ENCODE results near the gene GUK1.

GUK1 gene

DNA sequence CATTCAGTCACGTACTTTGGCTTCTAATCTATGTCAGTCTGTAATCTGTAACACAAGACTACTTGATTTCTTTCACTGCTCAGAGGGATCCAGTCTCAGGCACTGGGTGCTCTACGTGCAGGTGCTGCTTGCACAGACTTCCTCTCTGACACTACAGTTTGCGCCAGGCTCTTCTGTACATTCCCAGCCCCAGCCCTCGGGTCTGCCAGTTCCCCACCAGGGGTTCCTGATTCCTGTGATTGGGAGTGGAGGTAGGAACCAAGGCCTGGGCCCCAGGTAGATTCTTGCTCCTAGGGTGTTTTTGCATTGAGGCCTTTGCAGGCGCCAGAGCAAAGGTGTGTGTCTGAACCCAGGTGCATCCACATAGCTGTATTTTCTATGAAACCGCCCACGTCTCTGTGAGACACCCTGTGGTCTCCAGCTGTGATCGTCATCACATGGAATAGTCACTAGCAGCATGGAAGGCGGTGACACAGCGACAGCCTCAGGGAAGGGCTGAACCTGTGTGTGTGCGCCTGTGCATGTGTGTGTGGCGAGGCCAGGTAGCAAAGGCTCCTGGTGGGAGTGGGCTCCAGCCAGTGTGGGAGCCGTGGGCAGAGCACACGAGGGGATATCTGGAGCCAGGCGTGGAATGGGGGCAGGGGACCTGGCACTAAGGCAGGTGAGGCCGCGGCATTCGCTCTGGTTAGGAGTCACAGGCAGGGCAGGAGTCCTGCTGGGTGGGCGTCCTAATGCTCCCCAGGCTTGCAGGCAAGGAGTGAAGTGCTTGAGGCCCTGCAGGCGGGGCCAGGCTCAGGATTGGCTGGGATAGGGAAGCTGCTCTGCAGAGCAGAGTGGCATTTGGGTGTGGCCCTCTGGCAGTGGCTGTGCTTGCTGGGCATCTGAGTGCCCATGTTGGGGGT lies 14.8 kb downstream of the GUK1 start:
- TF ChIP-seq, protein P1, sequence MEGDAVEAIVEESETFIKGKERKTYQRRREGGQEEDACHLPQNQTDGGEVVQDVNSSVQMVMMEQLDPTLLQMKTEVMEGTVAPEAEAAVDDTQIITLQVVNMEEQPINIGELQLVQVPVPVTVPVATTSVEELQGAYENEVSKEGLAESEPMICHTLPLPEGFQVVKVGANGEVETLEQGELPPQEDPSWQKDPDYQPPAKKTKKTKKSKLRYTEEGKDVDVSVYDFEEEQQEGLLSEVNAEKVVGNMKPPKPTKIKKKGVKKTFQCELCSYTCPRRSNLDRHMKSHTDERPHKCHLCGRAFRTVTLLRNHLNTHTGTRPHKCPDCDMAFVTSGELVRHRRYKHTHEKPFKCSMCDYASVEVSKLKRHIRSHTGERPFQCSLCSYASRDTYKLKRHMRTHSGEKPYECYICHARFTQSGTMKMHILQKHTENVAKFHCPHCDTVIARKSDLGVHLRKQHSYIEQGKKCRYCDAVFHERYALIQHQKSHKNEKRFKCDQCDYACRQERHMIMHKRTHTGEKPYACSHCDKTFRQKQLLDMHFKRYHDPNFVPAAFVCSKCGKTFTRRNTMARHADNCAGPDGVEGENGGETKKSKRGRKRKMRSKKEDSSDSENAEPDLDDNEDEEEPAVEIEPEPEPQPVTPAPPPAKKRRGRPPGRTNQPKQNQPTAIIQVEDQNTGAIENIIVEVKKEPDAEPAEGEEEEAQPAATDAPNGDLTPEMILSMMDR (IDR thresholded peaks at IDR 0.05; ENCODE audit: control extremely low read depth, extremely low read depth, low read depth, missing control alignments) = no peak
- CTCF ChIA-PET = interaction anchor here (0.8 to 2.2 kb wide), 3 partner anchors 10 to 12 kb away, joined by 3 to 13 read pairs (median 5); partner anchors contain the start of gene IBA57
- no peak for DNase-seq (ENCODE audit: extremely low spot score)
- POLR2A ChIA-PET = no interaction called here

- ChIA-PET POLR2A (no interaction called here), CTCF (interaction anchor here (0.8 to 2.2 kb wide), 2 partner anchors 9 kb away, joined by 3 to 13 read pairs; partner anchors contain the start of gene IBA57)
- TF ChIP-seq, protein P1 (IDR thresholded peaks at IDR 0.05; ENCODE audit: control extremely low read depth, extremely low read depth, low read depth, missing control alignments) = no peak
- no peak for DNase-seq (ENCODE audit: extremely low spot score)
These were observed 15.8 kb downstream of the GUK1 start for GRCh38 chr1:228155596-228156514.

DNA sequence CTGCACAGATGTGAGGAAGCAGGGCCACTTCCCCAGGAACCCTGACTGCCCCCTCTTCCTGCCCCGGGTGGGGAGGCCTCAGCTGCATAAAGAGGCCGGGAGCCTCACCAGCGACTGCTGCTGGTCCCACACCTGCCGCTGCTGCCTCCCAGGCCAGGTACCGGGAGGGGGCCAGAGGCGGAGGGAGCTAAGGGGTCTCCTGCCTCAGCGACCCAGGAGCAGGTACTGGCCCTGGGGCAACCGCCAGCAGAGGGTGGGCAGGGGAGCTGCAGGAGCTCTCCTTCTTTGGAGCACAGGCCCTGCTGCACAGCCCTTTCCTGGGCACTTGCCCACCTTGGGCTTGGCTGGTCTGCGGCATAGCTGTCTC lies 16.4 kb downstream of the GUK1 start:
- ChIA-PET POLR2A (no interaction called here), CTCF (interaction anchor here (0.8 to 1.3 kb wide), 2 partner anchors 9 to 14 kb away, joined by 3 read pairs; partner anchors contain the start of gene IBA57)
- TF ChIP-seq, protein P1 (IDR thresholded peaks at IDR 0.05; ENCODE audit: control extremely low read depth, extremely low read depth, low read depth, missing control alignments) = no peak
- DNase-seq (ENCODE audit: extremely low spot score) = no peak

- ChIA-PET POLR2A (no interaction called here), CTCF (interaction anchor here (0.8 to 1.3 kb wide), 3 partner anchors 8 to 26 kb away, joined by 3 to 4 read pairs (median 3); partner anchors contain the start of gene IBA57)
- TF ChIP-seq, protein P1 (IDR thresholded peaks at IDR 0.05; ENCODE audit: control extremely low read depth, extremely low read depth, low read depth, missing control alignments) = no peak
- no peak for DNase-seq (ENCODE audit: extremely low spot score)
These were observed 17.1 kb downstream of the GUK1 start for GRCh38 chr1:228156941-228157728.

GRCh38 chr1:228157729-228158126 lies 17.6 kb downstream of the GUK1 start:
- POLR2A ChIA-PET = no interaction called here
- TF ChIP-seq, protein P1 (IDR thresholded peaks at IDR 0.05; ENCODE audit: control extremely low read depth, extremely low read depth, low read depth, missing control alignments) = no peak
- no peak for DNase-seq (ENCODE audit: extremely low spot score)
- CTCF ChIA-PET = interaction anchor here (1.2 to 1.3 kb wide), 2 partner anchors 15 to 27 kb away, joined by 3 to 4 read pairs; no protein-coding TSS in a partner anchor
